NB4 (cell line): ENCODE results near the gene SEC31A.

ENCODE experiments used
- DNase-seq: peaks from one replicate; pipeline ENCODE4 v3.0.0; 2010; ENCODE audit warnings: low read depth
- H3K4me3 ChIP-seq: one replicate; pipeline ENCODE4 v1.5.1; 2011; ENCODE audit warnings: mild to moderate bottlenecking, low read depth, low read length, moderate library complexity
- MAX ChIP-seq: IDR thresholded peaks from 2 replicates; pipeline ENCODE4 v1.6.1; 2011; ENCODE audit warnings: low read depth, low read length
- MYC ChIP-seq: IDR thresholded peaks from 2 replicates; pipeline ENCODE4 v1.6.1; 2011; ENCODE audit warnings: low read depth, low read length
- POLR2A ChIP-seq: IDR thresholded peaks from 2 replicates; pipeline ENCODE4 v1.6.1; 2011; ENCODE audit warnings: mild to moderate bottlenecking; ENCODE audit not compliant: insufficient read length; ENCODE audit errors: extremely low read depth
- TF ChIP-seq, protein P1 (sequence below): IDR thresholded peaks from one replicate; pipeline ENCODE4 v1.5.1; 2012; ENCODE audit warnings: low read depth, low read length

The SEC31A gene

DNA sequence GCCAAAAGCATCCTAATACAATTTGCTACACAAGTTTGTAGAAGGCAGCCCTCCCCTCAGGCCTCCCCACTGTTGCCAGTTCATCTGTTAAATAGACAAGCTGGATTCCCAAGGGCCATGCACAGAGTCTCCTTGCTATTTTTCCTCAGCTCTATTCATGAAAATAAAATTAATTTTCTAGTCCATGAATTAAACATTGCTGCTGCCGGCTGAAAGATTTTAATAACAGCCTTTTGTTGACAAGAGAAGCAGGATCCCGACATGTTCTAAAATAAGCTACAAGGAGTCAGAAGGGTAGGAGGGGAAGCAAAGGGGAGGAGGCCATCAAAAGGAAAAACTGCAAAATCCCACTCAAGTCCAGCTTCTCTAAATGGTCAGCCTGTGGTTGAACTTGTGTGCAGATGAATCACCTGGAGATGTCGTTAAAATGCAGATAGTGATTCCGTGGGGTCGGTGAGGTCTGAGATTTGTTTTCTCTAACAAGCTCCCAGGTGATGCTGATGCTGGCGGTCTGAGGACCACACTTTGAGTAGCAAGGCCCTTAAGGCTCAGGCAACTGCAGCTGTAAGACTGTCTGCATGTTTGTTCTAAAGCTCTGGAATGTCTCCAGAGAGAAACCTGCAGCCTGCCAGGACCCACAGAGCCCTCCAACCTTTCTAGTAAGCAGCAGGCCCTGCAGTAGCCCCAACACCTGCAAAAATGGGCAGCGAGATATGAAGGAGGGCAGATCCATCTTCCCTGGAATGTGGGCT is 101.8 kb downstream of the SEC31A start:
- no peak overlapping the region for H3K4me3 ChIP-seq
- DNase-seq: no peak
- TF ChIP-seq MYC: no peak
- no peak for TF ChIP-seq POLR2A
- TF ChIP-seq, protein P1, sequence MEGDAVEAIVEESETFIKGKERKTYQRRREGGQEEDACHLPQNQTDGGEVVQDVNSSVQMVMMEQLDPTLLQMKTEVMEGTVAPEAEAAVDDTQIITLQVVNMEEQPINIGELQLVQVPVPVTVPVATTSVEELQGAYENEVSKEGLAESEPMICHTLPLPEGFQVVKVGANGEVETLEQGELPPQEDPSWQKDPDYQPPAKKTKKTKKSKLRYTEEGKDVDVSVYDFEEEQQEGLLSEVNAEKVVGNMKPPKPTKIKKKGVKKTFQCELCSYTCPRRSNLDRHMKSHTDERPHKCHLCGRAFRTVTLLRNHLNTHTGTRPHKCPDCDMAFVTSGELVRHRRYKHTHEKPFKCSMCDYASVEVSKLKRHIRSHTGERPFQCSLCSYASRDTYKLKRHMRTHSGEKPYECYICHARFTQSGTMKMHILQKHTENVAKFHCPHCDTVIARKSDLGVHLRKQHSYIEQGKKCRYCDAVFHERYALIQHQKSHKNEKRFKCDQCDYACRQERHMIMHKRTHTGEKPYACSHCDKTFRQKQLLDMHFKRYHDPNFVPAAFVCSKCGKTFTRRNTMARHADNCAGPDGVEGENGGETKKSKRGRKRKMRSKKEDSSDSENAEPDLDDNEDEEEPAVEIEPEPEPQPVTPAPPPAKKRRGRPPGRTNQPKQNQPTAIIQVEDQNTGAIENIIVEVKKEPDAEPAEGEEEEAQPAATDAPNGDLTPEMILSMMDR: no peak
- no peak for TF ChIP-seq MAX

DNA sequence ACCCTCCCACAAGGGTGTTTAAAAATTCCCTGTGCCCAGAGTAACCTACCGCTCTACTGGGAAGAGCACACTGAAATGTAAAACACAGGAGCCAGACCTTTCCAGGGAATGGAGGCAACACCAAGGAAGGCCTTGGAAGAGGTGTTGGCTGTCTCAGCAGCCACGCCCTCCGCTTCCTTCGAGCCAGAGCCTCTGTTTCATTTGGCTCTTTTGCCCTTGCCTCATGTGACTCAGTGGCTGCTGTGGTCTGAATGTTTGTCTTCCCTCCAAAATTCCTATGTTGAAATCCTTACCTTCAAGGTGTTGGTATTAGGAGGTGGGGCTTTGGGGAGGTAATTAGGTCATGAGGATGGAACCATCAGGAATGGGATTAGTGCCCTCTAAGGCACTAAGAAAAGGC is 103.6 kb downstream of the SEC31A start:
- H3K4me3 ChIP-seq: no peak overlapping the region
- TF ChIP-seq, protein P1: no peak
- no peak for DNase-seq

DNA sequence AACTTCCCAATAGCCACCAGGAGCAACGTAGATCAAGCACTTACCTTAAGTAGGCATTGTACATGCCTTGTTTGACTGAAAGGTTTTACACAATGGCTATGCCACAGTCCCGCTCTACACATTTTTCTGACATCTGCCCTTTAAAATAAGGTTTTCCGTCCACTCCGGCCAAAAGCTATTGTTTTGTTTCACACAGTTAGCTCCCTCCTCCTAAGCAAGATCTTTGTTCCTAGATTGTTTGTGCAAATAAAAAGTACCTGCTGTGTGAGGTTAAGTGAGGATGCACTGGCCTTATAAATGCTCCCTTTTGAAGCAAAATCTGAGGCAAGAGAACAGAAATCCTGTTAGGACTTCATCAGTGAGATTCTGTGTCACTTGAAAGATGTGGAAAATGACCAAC is 104.1 kb downstream of the SEC31A start:
- no peak overlapping the region for H3K4me3 ChIP-seq
- TF ChIP-seq, protein P1: no peak
- no peak for TF ChIP-seq POLR2A
- no peak for TF ChIP-seq MAX
- no peak for TF ChIP-seq MYC
- no peak for DNase-seq

GRCh38 chr4:82785611-82786400 is 105.1 kb downstream of the SEC31A start:
- TF ChIP-seq, protein P1: no peak
- no peak for TF ChIP-seq POLR2A
- no peak for TF ChIP-seq MAX
- no peak overlapping the region for H3K4me3 ChIP-seq
- peak; percentile 77 for DNase-seq

DNA sequence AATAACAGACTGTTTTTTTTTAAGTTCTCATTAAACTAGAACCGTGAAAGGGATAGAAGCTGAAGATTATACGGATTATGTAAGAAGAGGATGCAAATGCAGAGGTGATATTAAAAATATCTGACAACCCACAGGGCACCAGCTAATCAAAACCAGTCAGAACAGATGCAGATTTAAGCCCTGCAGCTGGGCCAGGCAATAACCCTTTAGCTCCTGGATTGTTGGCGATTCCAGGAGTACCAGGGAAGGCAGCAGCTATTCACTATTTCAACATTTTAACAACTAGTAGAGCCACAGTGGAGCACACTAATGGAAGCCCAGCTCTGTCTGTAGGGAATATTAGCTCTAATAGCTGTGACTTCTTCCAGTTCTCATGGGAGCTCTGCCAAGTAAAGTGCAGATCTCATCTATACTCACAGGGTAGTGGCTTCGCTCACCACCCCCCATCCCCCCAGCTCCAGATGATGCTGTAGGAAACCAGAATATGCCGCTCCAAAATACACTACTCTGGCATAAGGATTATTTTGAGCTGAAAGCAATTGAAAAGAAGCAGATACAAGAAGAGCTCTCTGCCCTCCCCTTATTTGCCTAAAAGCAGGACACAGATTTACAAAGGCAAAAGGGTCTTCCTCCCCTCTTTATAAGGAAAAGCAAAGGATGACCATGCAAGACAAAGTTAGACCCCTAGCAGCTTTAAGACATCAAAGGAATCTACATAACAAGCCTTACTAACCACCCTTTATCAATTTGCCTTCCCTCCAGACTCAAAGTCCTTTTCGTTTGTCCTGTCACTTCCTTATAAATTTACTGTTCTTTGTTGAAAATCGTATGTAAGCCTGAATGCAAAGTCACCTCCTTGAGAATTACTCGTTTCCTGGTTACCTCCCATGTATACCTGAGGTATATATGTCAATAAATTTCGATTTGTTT is 106.0 kb downstream of the SEC31A start:
- H3K4me3 ChIP-seq: no peak overlapping the region
- DNase-seq: peak; percentile 54
- TF ChIP-seq MYC: no peak
- TF ChIP-seq, protein P1: no peak
- TF ChIP-seq POLR2A: no peak
- no peak for TF ChIP-seq MAX
